ENCODE measurements around the gene APBA1. TPM values are rescaled to one million over a fixed set of nuclear protein-coding genes. Genes with fewer than 3 reads are reported as not detected.

The APBA1 gene
- total and polyA plus RNA-seq, 7 donors = 0.23 to 4.2 (median 0.81) TPM

DNA sequence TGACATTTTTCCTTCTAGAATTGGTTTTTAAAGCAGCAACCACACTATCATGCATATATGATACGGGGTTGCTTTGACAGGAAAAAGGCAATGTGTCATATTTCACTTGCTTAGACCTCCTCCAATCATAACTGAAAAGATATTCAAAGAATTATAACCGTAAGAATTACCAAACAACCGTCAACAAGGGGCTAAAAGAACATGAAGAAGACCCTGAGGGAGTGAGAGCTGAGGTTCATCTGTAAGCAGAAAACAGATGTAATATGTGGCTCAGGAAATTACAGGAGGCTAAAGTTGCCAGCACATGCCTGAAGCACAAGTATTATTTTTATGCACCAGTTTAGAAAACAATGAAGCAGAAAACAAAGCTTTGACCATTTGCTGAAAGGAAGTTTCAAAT lies 78.9 kb downstream of the APBA1 start:
- Histone ChIP-seq H3K27me3 (ENCODE audit: insufficient read depth in 3 of 3, low read length in 2 of 3) (no peaks in the 10 kb centered on the region), H3K9me3 (no peaks in the 10 kb centered on the region), H3K4me1 (no peaks in the 10 kb centered on the region), H3K27ac (no peak overlapping the region), H3K4me3 (no peak overlapping the region), H3K36me3 (ENCODE audit: insufficient read depth in 1 of 2, low read depth in 1 of 2) (no peaks in the 10 kb centered on the region)
- intact Hi-C loops (cut with DNase I) = no loop called here
- ATAC-seq = no peak
- WGBS, 3 donors = 25 to 34% (median 26%) methylated on average over 3 of the region's 3 CpGs
- TF ChIP-seq, protein P1, sequence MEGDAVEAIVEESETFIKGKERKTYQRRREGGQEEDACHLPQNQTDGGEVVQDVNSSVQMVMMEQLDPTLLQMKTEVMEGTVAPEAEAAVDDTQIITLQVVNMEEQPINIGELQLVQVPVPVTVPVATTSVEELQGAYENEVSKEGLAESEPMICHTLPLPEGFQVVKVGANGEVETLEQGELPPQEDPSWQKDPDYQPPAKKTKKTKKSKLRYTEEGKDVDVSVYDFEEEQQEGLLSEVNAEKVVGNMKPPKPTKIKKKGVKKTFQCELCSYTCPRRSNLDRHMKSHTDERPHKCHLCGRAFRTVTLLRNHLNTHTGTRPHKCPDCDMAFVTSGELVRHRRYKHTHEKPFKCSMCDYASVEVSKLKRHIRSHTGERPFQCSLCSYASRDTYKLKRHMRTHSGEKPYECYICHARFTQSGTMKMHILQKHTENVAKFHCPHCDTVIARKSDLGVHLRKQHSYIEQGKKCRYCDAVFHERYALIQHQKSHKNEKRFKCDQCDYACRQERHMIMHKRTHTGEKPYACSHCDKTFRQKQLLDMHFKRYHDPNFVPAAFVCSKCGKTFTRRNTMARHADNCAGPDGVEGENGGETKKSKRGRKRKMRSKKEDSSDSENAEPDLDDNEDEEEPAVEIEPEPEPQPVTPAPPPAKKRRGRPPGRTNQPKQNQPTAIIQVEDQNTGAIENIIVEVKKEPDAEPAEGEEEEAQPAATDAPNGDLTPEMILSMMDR (IDR thresholded peaks at IDR 0.05) = no peak
- no peak for DNase-seq

DNA sequence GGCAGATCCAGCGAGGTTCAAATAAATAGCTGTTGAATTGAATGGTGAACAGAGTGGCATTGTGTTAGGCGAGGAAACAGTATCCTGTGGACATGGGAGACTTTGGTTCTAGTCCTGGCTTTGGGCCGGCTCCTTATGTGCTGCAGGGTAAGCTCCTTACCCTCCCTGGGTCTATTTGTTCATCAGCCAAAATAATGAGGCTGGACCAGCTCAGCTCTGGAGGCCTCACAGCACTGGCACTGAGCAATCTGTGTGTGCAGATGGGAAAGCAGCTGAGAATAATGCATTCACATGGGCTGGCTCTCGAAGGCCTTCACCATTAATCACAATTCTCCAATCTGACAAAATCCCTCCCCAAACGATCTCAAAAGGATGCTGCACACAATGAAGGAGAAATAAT lies 81.9 kb downstream of the APBA1 start:
- ATAC-seq (no peak), DNase-seq (no peak)
- Histone ChIP-seq H3K36me3 (ENCODE audit: insufficient read depth in 1 of 2, low read depth in 1 of 2) (no peaks in the 10 kb centered on the region), H3K4me3 (no peak overlapping the region), H3K4me1 (no peaks in the 10 kb centered on the region), H3K27me3 (ENCODE audit: insufficient read depth in 3 of 3, low read length in 2 of 3) (no peaks in the 10 kb centered on the region), H3K27ac (no peak overlapping the region), H3K9me3 (no peaks in the 10 kb centered on the region)
- intact Hi-C loops (cut with DNase I) = no loop called here
- WGBS, 3 donors = 50 to 71% (median 55%) methylated on average over 5 of the region's 5 CpGs
- TF ChIP-seq, protein P1 (IDR thresholded peaks at IDR 0.05) = no peak

DNA sequence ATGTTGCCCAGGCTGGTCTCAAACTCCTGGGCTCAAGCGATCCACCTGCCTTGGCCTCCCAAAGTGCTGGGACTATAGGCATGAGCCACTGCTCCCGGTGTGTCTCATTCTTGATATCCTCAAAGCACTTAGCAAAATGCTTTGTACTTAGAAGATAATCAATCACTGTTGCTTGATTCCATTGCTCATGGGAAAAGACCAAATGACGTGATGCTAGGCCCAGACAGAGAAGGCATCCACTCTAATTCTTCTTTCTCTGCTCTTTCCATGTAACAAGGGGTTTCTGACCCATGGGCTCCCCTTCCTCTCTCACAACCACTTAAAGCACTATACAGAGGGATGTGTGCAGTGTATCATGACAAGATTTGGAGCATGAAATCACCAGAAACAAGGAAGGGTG lies 83.0 kb downstream of the APBA1 start:
- H3K4me3 ChIP-seq = no peak overlapping the region
- 89 to 92% (median 91%) methylated on average over 3 of the region's 3 CpGs for WGBS, 3 donors

DNA sequence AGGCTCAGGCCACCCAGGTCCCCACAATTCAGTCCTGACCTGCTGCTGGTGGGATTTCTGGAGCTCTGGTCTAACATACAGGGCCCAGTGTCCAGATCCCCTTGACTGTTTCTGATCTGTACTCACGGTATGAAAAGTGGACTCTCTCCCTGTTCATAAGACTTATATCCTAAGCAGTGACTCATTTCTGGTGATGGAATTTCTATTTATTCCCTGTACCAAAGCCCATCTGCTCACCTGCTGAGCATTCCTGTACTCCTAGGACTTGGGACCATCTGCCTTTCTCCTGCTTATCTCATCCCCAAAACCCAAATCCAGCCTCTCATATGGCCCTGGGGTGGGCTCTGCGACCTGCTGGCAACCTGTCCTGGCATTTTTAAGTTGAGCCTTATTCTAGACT lies 86.6 kb downstream of the APBA1 start:
- Histone ChIP-seq H3K27ac (no peak overlapping the region), H3K27me3 (ENCODE audit: insufficient read depth in 3 of 3, low read length in 2 of 3) (no peaks in the 10 kb centered on the region), H3K36me3 (ENCODE audit: insufficient read depth in 1 of 2, low read depth in 1 of 2) (no peaks in the 10 kb centered on the region), H3K9me3 (no peaks in the 10 kb centered on the region), H3K4me3 (no peak overlapping the region), H3K4me1 (no peaks in the 10 kb centered on the region)
- DNase-seq (no peak), ATAC-seq (peak in 2 of 4 donors; percentile 24 to 64)
- intact Hi-C loops (cut with DNase I) = no loop called here
- WGBS, 3 donors = 73 to 80% (median 78%) methylated on average over 2 of the region's 2 CpGs
- TF ChIP-seq, protein P1 (IDR thresholded peaks at IDR 0.05) = no peak

More for the DNA sequence above, 83.0 kb downstream of the APBA1 start:
- no peak for ATAC-seq
- Histone ChIP-seq H3K27ac (no peak overlapping the region), H3K9me3 (no peaks in the 10 kb centered on the region), H3K4me1 (no peaks in the 10 kb centered on the region), H3K27me3 (ENCODE audit: insufficient read depth in 3 of 3, low read length in 2 of 3) (no peaks in the 10 kb centered on the region), H3K36me3 (ENCODE audit: insufficient read depth in 1 of 2, low read depth in 1 of 2) (no peaks in the 10 kb centered on the region)
- intact Hi-C loops (cut with DNase I) = no loop called here
- DNase-seq = no peak
- TF ChIP-seq, protein P1 (IDR thresholded peaks at IDR 0.05) = no peak

DNA sequence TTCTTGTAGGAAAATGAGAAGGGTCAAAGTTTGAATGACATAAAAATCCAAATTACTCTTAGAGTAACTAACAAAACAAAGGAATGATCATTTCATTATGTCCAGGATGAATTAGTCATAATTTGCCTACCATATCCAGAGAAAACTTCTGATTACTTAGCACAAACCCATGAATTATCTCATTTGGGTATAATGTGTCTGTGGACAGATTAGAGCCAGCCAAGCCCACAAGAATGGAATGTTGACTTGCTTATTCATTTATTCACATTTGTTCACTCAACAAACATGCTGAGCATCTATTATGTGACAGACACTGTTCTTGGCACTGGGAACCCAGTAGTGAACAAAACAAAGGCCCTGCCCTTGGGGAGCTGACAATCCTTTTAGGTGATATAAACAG lies 87.4 kb downstream of the APBA1 start:
- intact Hi-C loops (cut with DNase I) = no loop called here
- no peak for ATAC-seq
- no peaks in the 10 kb centered on the region for H3K9me3 ChIP-seq

More for the DNA sequence above, 87.4 kb downstream of the APBA1 start:
- Histone ChIP-seq H3K36me3 (ENCODE audit: insufficient read depth in 1 of 2, low read depth in 1 of 2) (no peaks in the 10 kb centered on the region), H3K27me3 (ENCODE audit: insufficient read depth in 3 of 3, low read length in 2 of 3) (no peaks in the 10 kb centered on the region), H3K4me1 (no peaks in the 10 kb centered on the region), H3K4me3 (no peak overlapping the region), H3K27ac (no peak overlapping the region)
- DNase-seq = no peak
- TF ChIP-seq, protein P1 (IDR thresholded peaks at IDR 0.05) = no peak

All from psoas muscle (tissue), 8 donors.